ENCODE results near the gene SWSAP1.
"Not testable (repeated sequence)": the region's sequence is repeated elsewhere in the genome, so short reads cannot be mapped to it uniquely, and the experiment has no call there.

The SWSAP1 gene

DNA sequence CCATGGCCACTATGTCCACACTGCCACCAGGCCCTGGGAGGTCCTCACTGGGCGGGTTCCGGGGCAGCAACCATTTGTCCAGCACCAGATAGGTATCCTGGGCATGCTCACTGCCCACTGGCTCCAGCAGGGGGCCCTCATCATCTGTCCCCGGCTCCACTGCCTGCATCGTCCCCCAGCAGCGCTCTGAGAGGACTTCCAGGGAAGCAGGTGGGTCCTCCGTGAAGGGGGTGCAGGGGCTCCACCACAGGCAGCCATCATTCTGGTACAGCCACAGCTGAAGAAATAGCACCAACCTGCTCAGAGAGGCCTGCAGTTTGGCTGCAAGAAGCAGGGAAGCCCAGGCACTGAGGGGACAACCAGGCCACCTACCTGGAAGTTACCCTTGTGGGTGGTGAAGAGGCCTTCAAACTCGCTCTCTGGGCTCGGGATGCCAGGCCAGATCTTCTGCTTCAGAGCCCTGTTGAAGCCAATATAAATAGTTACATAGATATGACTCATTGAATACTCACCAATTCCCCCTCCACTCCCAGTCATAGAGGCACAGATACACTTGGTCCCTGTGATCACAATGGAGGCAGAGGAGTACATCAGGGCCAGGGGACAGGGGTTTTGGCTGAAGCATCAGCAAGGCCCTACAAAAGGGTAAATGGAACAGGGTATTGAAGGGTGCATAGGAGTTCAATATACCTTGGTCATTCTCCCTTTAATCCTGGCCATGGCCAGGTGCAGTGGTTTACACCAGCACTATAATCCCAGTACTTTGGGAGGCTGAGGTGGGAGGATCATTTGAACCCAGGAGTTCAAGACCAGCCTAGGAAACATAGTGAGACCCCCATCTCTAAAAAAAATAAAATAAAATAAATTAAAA, 4.1 kb downstream of the SWSAP1 start:
- no peak for DNase-seq (ENCODE audit: low read depth, low spot score)

DNA sequence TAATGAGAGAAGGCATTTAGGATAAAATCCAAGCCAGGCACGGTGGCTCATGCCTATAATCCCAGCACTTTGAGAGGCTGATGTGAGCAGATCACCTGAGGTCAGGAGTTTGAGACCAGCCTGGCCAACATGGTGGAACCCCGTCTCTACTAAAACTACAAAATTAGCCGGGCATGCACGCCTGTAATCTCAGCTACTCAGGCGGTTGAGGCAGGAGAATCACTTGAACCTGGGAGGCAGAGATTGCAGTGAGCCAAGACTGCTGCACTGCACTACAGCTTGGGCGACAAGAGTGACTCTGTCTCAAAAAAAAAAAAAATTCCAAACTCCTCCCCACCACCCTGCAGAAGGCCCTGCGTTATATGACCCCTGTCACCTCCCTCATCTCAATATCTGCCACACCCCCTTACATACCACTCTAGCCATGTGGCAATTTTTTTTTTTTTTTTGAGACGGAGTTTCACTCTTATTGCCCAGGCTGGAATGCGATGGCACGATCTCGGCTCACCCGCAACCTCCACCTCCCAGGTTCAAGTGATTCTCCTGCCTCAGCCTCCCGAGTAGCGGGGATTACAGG, 4.9 kb downstream of the SWSAP1 start:
- not testable (repeated sequence) for DNase-seq (ENCODE audit: low read depth, low spot score)

DNA sequence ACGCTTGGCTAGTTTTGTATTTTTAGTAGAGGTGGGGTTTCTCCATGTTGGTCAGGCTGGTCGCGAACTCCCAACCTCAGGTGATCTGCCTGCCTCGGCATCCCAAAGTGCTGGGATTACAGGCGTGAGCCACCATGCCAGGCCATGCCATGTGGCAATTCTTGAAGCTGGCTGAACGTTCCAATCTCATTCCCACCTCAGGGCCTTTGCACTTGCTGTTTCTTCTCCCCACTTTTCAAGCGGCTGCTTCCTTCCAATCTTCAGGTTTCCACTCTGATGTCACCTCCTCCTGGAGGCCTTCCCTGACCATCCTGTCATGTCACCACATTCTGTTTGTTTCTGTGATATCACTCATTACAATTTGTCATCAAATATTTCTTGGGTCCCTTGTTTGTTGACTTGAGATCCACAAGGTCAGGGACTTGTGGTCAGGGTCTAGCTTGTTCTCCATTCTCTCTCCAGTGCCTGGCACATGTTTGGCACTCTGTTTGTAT, 5.4 kb downstream of the SWSAP1 start:
- no peak for DNase-seq (ENCODE audit: low read depth, low spot score)

DNA sequence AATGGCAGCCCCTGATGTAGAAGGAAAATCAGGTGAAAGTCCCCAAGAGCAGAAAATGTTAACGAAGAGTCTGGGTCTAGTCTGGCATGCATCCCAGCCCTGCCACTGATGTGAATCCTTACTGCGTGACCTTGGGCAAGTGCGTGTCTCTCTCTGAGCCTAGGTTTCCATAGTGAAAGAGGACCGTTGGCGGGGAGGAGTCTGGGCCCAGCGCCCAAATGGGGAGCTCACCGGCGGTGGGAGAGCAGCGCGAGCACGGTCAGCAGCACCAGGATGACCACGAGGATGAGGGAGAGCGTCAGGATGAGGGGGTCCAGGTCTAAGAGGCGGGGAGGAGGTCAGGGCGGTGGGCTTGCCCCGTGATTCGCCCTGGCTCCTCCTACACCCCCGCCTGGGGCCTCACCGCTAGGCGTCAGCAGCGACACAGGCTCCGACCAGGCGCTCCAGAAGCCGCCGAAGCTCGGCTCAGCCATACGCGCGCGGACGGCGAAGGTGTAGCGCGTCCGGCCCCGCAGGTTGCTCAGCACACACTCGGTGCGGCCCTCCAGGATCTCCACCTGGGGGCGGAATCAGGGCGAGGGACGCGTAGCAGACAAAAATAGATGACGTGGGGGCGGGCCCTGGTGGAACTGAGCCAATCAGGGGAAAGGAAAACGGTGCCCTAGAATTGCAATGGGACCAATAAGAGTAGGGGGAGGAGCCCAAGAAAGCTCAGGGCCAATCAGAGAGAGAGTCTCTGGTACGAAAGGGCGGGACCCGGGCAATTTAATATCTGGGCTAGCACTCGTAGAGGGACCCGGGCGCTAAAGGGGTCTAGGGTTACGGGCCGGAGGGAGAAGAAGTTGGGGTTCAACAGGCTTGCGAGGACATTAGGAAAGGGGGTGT, 6.4 kb downstream of the SWSAP1 start:
- peak; percentile 95 for DNase-seq (ENCODE audit: low read depth, low spot score)

DNA sequence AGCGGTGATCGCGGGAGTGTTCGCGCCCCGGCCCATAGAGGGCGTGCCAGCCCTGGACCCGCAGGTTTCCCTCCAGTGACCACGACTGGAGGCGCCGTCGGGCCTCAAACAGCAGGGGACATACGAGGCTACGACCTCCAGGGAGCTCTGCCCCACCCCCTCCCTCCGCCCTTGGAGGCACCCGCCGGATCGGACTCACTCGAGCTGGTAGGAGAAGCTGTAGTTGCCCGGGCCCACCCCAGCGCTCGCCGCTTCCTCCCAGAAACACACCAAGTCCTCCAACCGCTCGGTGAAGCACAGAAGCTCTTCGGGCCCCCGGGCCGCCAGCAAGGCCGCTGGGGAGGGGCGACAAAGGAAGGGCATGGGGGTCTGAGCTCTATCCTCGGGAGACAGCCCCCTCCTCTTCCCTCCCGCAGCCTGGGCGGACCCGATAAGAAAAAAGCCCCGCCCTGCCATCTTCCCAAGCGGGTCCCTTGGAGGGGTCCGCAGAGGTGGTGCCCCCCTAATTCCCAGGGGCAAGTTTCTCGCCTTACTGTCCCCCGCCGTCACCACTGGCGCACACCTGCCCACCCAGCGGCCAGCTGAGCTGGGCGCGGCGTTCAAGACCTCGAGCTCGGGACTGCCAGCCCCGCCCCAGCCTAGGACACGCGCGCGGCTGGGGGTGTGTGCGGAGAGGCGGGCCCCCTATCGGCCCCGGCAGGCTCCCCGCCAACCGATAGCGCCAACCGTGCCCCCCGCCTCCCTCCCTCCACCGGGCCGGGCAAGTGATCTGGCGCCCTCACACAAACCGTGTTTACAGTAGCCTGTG, 8.6 kb downstream of the SWSAP1 start:
- DNase-seq (ENCODE audit: low read depth, low spot score) = no peak

DNA sequence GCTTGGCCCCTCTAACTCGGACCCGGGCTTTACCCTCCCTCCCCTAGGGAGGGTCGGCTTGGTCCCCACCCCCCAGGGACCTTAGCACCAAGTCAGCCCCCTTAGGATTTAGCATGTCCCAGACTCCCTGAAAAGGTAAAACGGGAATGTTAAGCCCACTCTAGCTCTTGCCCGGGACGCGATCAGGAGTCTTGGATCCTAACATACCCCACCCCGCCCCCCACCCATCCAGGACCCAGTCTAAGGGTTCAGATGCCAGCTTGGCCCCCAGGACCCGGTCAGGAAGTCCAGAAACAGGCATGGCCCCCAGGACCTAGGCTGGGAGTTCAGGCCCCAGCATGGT, 9.2 kb downstream of the SWSAP1 start:
- DNase-seq (ENCODE audit: low read depth, low spot score) = no peak

DNA sequence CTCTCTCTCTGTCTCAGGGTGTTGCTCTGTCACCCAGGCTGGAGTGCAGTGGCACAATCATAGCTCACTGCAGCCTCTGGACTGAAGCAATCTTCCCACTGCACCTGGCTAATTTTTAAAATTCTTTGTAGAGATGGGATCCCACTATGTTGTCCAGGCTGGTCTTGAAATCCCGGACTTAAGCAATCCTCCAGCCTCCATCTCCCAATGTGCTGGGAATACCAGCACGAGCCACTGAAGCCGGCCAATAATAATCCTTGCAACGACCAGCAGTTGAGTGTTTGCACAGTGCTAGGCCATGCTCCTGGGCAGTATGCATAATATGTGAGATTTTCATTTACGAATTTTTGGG, 10.3 kb downstream of the SWSAP1 start:
- DNase-seq (ENCODE audit: low read depth, low spot score) = no peak

DNA sequence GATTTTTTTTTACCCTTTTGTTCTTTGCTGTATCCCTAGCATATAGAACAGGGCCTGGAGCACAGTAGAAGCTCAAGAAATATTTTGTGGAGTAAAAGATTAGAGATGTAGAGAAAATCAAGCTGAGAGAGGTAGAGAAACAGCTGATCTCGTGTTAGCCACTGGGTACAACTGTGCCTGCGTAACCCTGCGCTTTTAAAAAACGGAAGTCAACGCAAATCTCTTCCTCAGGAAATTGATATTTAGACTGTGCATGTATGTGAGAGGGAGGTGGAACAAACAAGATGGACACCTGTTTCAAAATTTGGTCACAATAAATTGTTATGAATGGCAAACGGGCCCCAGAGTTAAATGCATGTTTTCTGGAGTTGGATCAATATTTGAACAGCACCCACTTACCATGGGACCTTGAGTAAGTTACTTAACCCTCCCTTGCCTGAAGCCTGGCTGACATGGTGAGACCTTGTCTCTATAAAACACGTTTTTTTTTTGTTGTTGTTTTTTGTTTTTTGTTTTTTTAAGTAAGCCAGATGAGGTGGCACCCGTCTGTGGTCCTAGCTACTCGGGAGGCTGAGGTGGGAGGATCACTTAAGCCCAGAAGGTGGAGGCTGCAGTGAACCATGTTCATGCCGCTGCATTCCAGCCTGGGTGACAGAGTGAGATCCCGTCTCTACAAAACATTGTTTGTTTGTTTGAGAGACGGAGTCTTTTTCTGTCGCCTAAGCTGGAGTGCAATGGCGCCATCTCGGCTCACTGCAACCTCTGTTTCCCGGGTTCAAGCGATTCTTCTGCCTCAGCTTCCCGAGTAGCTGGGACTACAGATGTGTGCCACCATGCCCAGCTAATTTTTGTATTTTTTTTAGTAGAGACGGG, 12.9 kb downstream of the SWSAP1 start:
- no peak for DNase-seq (ENCODE audit: low read depth, low spot score)

DNA sequence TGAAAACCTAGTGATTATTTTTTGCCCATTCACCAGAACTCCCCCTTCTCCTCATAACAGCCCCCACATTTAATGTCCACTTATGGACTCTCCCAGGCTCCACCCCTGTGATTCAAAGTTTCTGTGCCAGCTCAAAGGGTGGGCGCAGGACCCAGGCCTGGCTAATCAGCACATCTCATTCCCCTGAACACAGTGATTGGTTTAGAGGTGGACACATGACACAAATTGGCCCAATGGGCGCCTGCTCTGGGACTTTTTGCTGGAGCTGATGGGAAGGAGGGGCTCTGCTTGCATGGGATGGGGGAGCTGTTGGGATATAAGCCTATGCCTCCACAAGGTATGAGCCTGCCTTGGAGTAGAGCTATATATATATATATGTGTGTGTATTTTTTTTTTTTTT, 15.9 kb downstream of the SWSAP1 start:
- no peak for DNase-seq (ENCODE audit: low read depth, low spot score)

DNA sequence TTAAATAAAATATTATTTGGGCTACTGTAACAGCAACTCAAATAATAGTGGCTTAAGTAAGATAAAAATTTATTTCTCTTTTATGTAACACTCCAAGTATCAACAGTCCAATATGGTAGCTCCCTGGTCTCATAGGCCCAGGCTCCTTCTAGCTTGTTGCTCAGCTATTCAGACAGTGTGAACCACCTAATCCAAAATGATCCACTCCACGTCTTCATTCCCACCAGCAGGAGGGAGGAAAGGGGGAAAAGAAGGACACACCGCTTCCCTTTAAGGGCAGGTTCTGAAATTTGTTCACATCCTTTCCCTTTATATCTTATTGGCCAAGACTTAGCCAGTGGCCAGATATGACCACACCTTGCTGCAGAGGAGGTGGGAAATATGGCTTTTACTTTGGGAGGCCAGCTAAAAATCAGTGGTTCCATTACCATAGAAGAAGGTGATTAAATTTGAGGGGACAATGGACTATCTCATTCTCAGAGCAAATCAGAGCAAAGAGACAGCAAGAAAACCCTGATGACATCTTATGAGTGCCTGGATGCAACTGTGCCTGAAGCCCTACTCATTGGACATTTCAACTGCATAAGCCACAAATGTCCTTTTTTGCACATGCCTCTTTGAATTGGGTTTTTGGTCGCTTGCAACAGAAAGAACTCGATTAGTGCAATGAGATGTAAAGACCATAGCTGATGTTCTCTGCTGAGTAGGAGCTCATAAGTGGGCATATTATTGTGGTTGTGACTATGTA, 16.6 kb downstream of the SWSAP1 start:
- no peak for DNase-seq (ENCODE audit: low read depth, low spot score)

DNA sequence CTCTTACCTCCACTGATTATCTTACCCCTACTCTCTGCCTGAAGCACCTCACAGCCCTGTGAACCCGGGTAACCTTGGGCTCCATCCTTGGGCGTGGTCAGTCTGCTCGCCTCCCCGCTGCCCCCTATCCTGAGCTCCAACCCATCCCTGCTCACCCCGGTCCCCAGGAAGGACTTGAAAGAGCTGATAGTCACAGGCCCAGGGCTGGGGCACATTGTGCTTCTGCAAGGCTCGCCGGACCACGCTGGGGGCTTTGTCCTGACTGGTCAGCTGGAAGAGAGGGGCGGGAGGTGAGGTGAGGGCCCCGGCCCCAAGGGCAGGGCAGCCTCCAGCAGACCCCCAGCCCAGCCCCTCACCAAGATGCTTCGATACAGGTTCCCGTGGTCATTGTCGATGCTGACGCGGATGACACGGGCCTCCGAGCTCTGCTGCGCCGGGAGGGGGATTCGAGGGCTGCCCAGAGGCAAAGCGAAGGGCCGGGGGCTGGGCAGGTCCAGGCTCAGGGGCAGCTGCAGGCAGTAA, 22.7 kb downstream of the SWSAP1 start:
- no peak for DNase-seq (ENCODE audit: low read depth, low spot score)

DNA sequence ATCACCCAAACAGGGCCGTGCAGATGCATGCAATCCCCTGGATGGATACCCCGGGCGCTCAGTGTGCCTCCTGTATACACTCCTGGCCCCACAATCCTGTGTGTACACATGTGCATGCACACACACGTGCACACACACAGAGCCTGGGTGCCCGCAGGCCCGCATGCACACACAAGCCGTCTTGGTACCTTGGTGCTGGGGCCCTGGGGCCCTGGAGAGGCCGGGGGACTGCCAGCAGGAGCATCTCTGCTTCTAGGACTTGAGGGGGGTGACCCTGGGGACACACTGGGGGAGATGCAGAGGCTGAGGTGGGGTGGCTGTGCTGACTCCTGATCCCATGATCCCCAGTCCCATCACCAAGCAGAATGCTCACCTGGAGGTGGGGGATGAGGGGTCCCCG, 25.2 kb downstream of the SWSAP1 start:
- DNase-seq (ENCODE audit: low read depth, low spot score) = no peak

DNA sequence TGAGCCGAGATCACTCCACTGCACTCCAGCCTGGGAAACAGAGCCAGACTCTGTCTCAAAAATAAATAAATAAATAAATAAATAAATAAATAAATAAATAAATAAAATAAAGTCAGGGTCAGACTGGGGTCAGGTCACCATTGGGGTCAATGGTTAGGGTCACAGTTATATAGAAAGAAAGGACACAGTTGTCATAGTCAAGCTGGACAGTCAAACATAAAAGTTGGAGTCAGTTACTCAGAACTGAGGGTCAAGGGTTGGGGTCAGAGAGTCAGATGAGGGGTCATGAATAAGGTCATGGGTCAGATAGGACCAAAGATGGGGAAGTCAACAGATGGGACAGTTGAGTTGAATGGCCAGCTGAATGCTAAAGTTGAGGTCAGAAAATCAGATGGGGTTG, 26.3 kb downstream of the SWSAP1 start:
- DNase-seq (ENCODE audit: low read depth, low spot score) = no peak

DNA sequence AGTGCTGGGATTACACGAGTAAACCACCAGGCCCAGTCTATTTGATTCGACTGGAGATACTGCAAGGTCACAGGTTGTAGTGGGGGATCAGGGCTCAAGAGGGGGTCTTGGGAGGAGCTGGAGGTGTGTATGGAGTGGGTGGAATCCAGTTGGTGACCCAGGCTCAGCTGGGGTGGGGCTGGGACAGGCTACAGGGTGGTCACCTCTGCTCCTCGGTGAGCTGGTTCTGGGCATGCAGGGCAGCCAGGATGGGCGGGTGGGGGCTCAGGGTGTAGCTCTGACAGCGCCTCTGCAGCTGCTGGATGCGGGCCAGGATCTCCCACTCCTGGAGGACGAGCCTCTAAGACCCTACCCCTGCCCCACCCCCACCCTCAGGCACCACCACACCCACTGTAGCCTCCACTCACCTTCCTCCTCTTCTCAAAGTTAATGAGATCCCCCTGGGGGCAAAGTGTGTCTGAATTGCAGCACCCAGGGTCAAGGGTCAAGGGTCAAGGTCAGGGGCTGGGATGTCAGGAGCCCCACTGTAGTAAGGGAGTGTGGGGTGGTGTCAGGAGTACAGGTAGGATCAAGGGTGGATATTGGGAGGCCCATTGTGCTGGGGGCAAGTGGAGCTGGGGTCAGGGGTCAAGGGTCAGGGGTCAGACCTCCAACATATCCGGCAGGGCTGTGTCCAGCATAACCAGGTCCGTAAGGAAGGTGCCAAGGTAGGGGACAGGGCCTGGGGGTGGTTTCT, 27.5 kb downstream of the SWSAP1 start:
- DNase-seq (ENCODE audit: low read depth, low spot score) = no peak

DNA sequence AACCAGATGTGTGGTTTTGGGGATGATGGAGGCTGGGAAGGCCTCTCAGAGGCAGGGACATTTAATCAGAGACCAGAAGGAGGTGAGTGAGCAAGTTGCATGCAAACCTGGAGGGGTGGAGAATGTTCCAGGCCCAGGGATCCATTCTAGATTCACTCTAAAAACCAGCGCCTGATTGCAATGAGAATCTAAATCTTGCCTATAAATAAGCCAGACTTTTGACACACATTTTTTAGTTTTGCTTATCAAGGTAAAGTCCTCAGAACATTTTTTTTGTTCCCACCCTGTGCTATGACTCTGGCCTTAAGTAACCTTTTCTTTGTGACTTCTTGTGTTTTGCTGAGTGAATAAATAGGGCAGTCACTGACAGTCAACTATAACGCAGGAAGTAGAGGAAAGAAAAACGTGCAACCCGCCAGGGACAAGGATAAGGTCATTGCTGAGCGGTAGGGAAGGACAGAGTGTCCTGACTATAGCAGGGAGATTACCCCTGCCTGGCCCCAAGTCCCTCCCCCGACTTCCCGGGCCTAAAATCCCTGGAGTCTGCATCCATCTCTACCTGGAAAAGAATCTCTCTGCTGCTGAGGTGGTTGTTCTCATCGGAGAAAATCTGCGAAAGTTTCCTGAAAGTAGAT, 30.2 kb downstream of the SWSAP1 start:
- DNase-seq (ENCODE audit: low read depth, low spot score) = no peak

DNA sequence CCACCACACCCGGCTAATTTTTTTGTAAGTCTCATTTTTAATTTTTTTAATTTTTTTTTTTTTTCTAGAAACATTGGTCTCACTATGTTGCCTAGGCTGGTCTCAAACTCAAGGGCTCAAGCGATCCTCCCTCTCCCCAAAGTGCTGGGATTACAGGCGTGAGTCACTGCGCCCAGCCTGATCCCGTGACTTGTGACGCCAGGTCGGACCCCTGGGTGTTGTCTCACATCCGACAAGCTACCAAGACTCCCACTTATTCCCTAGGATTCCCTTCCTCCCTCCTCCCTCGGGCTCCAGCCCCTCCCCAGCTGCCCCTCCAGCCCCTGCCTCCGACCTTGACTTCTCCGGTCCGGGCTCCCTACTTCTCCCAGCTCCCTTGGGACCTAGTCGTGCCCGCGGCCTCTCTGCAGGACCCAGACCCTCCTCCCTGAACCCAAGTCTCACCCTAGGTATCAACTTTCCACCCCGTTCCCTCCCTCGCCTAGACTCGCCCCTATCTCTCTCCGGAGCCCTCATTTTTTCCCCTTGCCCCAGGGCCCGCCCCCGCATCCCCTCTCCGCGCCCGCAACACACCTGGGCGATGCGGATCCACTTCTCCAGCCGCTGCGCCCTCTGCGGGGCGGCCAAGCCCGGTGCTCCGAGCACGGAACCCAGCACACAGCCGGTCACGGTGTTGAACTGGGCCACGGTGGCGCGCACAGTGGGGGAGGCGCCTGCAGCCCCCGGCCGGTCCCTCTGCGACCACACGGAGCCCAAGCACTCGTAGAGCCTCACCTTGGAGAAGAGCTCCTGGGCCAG, 31.6 kb downstream of the SWSAP1 start:
- no peak for DNase-seq (ENCODE audit: low read depth, low spot score)

DNA sequence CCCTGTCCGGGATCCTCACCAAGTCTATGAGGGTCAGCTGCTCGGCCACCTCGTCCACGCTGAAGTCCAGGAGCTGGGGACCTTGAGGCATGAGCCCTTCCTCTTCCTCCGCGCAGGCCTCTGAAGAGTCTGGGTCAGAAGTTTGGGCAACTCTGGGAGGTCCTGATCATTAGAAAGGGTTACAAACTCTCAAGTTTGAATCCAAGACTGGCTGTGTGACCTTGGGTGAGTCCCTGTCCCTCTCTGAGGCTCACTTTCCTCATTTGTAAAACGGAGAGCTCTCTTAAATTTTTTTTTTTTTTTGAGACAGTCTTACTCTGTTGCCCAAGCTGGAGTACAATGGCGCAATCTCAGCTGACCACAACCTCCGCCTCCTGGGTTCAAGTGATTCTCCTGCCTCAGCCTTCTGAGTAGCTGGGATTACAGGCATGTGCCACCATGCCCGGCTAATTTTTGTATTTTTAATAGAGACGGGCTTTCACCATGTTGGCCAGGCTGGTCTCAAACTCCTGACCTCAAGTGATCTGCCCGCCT, 32.3 kb downstream of the SWSAP1 start:
- not testable (repeated sequence) for DNase-seq (ENCODE audit: low read depth, low spot score)

Data from activated CD4-positive, CD25-positive, alpha-beta regulatory T cell treated with anti-CD3 and anti-CD28 coated beads, Interleukin-2, amount 50 U/mL, for 16 hours (primary cell).